Measurements from ENCODE around the gene TM2D3. TPM values are rescaled to one million over a fixed set of nuclear protein-coding genes. Genes with fewer than 3 reads are reported as not detected.

Gene TM2D3
- total and polyA plus RNA-seq, 10 of the 15 experiments (the other 5 are each of a cell fraction or from before 2014, with no cell fraction given) = 28.3 to 84.5 (median 45.0) TPM

- H3K4me1 ChIP-seq (ENCODE audit: control insufficient read depth, insufficient read depth, low read length) = peaks cover 5% of the 10 kb centered on the region; the same call in 1 of the 2 replicates
- ChIA-PET SMC1A (ENCODE audit: uncharacterized antibody, unreplicated experiment) (interaction anchor here (0.6 to 4.9 kb wide), 18 partner anchors 8 to 383 kb away, joined by 3 to 30 read pairs (median 4); partner anchors contain the start of genes SNRPA1 and TM2D3), RAD21 (ENCODE audit: unreplicated experiment) (interaction anchor here (0.7 to 2.4 kb wide), 10 partner anchors 9 to 383 kb away, joined by 3 to 23 read pairs (median 4); partner anchors contain the start of gene SNRPA1), POLR2A (interaction anchor here (0.5 kb wide), 1 partner anchor 300 kb away, joined by 5 read pairs; no protein-coding TSS in a partner anchor), CTCF (interaction anchor here (0.6 to 5.1 kb wide), 39 partner anchors 9 to 633 kb away, joined by 3 to 93 read pairs (median 4); partner anchors contain the start of genes SNRPA1 and TM2D3)
- FAIRE-seq (peak; percentile 54), ATAC-seq (peak; percentile 89), DNase-seq (ENCODE audit: low read depth, low spot score) (peak; percentile 56)
- H3K79me2 ChIP-seq (ENCODE audit: control insufficient read depth, insufficient read depth, low read length) = no peaks in the 10 kb centered on the region
- 0 out of 2 replicates have a peak overlapping the region, but pooled peaks have one; percentile 8 for H3K4me3 ChIP-seq
- no peaks in the 10 kb centered on the region for H3K9me3 ChIP-seq (replicated peaks; ENCODE audit: control insufficient read depth, insufficient read depth, low read length)
- no peaks in the 10 kb centered on the region for H4K20me1 ChIP-seq (ENCODE audit: control insufficient read depth, insufficient read depth)
- WGBS (ENCODE audit: insufficient coverage, insufficient replicate concordance, low lambda C conversion rate, missing lambda C conversion rate) = 15% methylated on average over 8 of the region's 8 CpGs
- no peak overlapping the region for H2AFZ ChIP-seq (ENCODE audit: control insufficient read depth, low read depth, low read length)
- no peak overlapping the region for H3K27ac ChIP-seq (ENCODE audit: control insufficient read depth, insufficient read depth)
- no peaks in the 10 kb centered on the region for H3K27me3 ChIP-seq (replicated peaks in 1 of 2; ENCODE audit: control insufficient read depth in 2 of 2, insufficient read depth in 2 of 2, low read length in 1 of 2)
- no TSS peak for BruUV-seq (replicated peaks)
- peak overlapping the region; percentile 12; the same call in 1 of the 2 replicates for H3K4me2 ChIP-seq (ENCODE audit: control insufficient read depth, insufficient read depth)
- in situ Hi-C loops (cut with MboI) = loop anchor here (5.0 kb wide), 1 partner anchor 349 kb away; no protein-coding TSS in a partner anchor
- no peak overlapping the region for H3K9ac ChIP-seq (ENCODE audit: control insufficient read depth, insufficient read depth, low read length)
- intact Hi-C loops (cut with micrococcal nuclease; ENCODE audit: unreplicated experiment) = loop anchor here (1.0 kb wide), 2 partner anchors 341 to 346 kb away; partner anchors contain the start of gene SNRPA1
- H3K36me3 ChIP-seq (ENCODE audit: control insufficient read depth in 2 of 2, insufficient read depth in 2 of 2, low read length in 1 of 2) = peaks cover 5 to 12% of the 10 kb centered on the region in 2 experiments; a peak in 3 of 4 replicates
- TF ChIP-seq ZNF384 (IDR thresholded peaks at IDR 0.05; ENCODE audit: borderline replicate concordance, low read depth, low read length) (peak; percentile 93), IKZF2 (IDR thresholded peaks at IDR 0.05) (no peak), BCLAF1 (IDR thresholded peaks at IDR 0.05) (no peak), RAD21 (IDR thresholded peaks at IDR 0.05; ENCODE audit: insufficient read depth, low read depth, low read length) (peak; percentile 96), BHLHE40 (IDR thresholded peaks at IDR 0.05; ENCODE audit: borderline replicate concordance in 1 of 2, low read depth in 2 of 2, low read length in 1 of 2) (0 out of 4 replicates have a peak, but pooled peaks of 1 of the 2 experiments have one; percentile 27), YY1 (IDR thresholded peaks at IDR 0.05; ENCODE audit: low read depth, low read length) (no peak), E2F4 (IDR thresholded peaks at IDR 0.05; ENCODE audit: low read depth, low read length) (no peak), TCF7 (IDR thresholded peaks at IDR 0.05; ENCODE audit: borderline replicate concordance) (no peak), CTCF (IDR thresholded peaks at IDR 0.05 in 2 of 3, conservative IDR thresholded peaks at IDR 0.05 in 1 of 3; ENCODE audit: control insufficient read depth in 2 of 3, extremely low read depth in 1 of 3, insufficient read depth in 1 of 3, low read depth in 3 of 3, low read length in 3 of 3) (peak; percentile 87 to 96 (median 91)), NRF1 (conservative IDR thresholded peaks at IDR 0.05; ENCODE audit: low read depth, low read length) (no peak), ATF7 (IDR thresholded peaks at IDR 0.05; ENCODE audit: low read depth) (0 out of 2 replicates have a peak, but pooled peaks have one; percentile 5)
- TF ChIP-seq, protein P1, sequence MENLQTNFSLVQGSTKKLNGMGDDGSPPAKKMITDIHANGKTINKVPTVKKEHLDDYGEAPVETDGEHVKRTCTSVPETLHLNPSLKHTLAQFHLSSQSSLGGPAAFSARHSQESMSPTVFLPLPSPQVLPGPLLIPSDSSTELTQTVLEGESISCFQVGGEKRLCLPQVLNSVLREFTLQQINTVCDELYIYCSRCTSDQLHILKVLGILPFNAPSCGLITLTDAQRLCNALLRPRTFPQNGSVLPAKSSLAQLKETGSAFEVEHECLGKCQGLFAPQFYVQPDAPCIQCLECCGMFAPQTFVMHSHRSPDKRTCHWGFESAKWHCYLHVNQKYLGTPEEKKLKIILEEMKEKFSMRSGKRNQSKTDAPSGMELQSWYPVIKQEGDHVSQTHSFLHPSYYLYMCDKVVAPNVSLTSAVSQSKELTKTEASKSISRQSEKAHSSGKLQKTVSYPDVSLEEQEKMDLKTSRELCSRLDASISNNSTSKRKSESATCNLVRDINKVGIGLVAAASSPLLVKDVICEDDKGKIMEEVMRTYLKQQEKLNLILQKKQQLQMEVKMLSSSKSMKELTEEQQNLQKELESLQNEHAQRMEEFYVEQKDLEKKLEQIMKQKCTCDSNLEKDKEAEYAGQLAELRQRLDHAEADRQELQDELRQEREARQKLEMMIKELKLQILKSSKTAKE (IDR thresholded peaks at IDR 0.05; ENCODE audit: low read depth, poor library complexity, severe bottlenecking) = peak; percentile 18
Observed at GRCh38 chr15:101641129-101641764, 10.9 kb downstream of the TM2D3 start.
